ENCODE measurements around the gene ANGPTL2. TPM values are rescaled to one million over a fixed set of nuclear protein-coding genes. Genes with fewer than 3 reads are reported as not detected.

ANGPTL2 gene
- total RNA-seq, 1 experiment from 2014 or later, result 5.1 TPM

DNA sequence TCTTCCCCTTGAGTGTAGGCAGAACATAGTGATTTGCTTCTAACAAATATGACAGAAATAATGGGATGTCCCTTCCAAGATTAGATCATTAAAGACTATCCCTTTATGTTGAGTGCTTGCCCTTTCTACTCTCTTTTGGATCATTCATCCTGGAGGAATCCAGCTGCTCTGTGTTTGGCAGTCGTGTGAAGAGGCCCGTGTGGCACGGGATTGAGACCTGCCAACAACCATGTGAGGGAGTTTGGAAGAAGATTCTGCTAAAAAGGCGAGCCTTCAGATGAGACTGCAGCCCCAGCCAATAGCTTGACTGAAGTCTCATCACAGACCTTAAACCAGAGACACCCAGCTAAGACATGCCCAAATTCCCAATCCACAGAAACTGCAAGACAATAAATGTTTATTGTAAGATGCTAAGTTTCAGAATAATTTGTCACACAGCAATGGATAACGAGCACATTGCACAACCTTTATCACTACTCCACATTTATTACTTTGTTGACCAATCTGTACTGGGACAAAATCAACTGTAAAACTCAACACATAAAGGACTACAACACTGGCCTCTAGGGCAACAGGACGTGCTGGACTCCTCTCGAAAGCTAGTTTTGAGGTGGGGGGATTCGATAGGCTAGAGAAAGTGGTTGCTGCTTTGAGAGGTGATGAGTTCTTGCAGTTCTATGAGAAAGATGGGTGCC, 42.8 kb downstream of the ANGPTL2 start:
- H3K14ac ChIP-seq (ENCODE audit: insufficient read depth, low read length), result no peak overlapping the region
- H3K18ac ChIP-seq (ENCODE audit: insufficient read length, low read depth, low read length), result no peak overlapping the region
- no peak overlapping the region for H2BK120ac ChIP-seq (ENCODE audit: low read depth, low read length, poor library complexity, severe bottlenecking)
- no peak overlapping the region for H3K27ac ChIP-seq (ENCODE audit: insufficient read length, low read depth, low read length)
- no peak for DNase-seq
- H3K9me3 ChIP-seq (ENCODE audit: control insufficient read depth, low read depth, low read length), result no peaks in the 10 kb centered on the region
- H3K4ac ChIP-seq (ENCODE audit: low read depth, low read length), result no peak overlapping the region
- H4K5ac ChIP-seq (ENCODE audit: insufficient read length, low read depth, low read length), result no peak overlapping the region
- H3K27me3 ChIP-seq (ENCODE audit: insufficient read depth, low read length), result no peaks in the 10 kb centered on the region
- H3K23ac ChIP-seq (ENCODE audit: insufficient read length, low read depth, low read length), result no peak overlapping the region
- peaks cover 2 to 7% (median 7%) of the 10 kb centered on the region in 3 experiments; a peak in 6 of 7 replicates for H3K36me3 Mint-ChIP-seq (ENCODE audit: insufficient read depth in 1 of 3, low read depth in 3 of 3)
- no peaks in the 10 kb centered on the region for H4K20me1 ChIP-seq (ENCODE audit: control insufficient read depth, insufficient read depth, insufficient read length)
- no peak overlapping the region for H2AFZ ChIP-seq (ENCODE audit: low read length)
- H4K8ac ChIP-seq (replicated peaks; ENCODE audit: insufficient read length, low read depth, low read length), result no peak overlapping the region
- H3K79me2 ChIP-seq (ENCODE audit: insufficient read depth, low read length), result no peaks in the 10 kb centered on the region
- no peak overlapping the region for H3K56ac ChIP-seq (ENCODE audit: insufficient read length, low read depth, low read length)
- no peak overlapping the region for H2BK15ac ChIP-seq (ENCODE audit: low read depth, low read length)
- no peak overlapping the region for H3K4me3 Mint-ChIP-seq
- no peak overlapping the region for H3T11ph ChIP-seq (ENCODE audit: low read length)
- H3K9ac ChIP-seq (ENCODE audit: extremely low read depth, insufficient read length, low read length), result no peak overlapping the region
- no peak overlapping the region for H3K4me2 ChIP-seq (ENCODE audit: insufficient read depth, insufficient read length, low read length)
- H2BK20ac ChIP-seq (ENCODE audit: low read depth, low read length, poor library complexity, severe bottlenecking), result no peak overlapping the region
- no peak overlapping the region for H3K27ac Mint-ChIP-seq
- H3K4me1 Mint-ChIP-seq, result peaks cover 37 to 40% of the 10 kb centered on the region in 2 experiments
- no peak overlapping the region for H4K91ac ChIP-seq (ENCODE audit: insufficient read length, low read depth, low read length)
- H2BK12ac ChIP-seq (ENCODE audit: insufficient read length, low read depth, low read length), result no peak overlapping the region
- H3K27me3 Mint-ChIP-seq (ENCODE audit: low read depth), result peaks cover 3% of the 10 kb centered on the region; the same call in 1 of the 2 replicates
- TF ChIP-seq, protein P1, sequence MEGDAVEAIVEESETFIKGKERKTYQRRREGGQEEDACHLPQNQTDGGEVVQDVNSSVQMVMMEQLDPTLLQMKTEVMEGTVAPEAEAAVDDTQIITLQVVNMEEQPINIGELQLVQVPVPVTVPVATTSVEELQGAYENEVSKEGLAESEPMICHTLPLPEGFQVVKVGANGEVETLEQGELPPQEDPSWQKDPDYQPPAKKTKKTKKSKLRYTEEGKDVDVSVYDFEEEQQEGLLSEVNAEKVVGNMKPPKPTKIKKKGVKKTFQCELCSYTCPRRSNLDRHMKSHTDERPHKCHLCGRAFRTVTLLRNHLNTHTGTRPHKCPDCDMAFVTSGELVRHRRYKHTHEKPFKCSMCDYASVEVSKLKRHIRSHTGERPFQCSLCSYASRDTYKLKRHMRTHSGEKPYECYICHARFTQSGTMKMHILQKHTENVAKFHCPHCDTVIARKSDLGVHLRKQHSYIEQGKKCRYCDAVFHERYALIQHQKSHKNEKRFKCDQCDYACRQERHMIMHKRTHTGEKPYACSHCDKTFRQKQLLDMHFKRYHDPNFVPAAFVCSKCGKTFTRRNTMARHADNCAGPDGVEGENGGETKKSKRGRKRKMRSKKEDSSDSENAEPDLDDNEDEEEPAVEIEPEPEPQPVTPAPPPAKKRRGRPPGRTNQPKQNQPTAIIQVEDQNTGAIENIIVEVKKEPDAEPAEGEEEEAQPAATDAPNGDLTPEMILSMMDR (conservative IDR thresholded peaks at IDR 0.05), result no peak
- H2BK5ac ChIP-seq (ENCODE audit: insufficient read length, low read length), result no peak overlapping the region
- WGBS (ENCODE audit: extremely low coverage, insufficient read length, low lambda C conversion rate), result no CpG with 5 or more reads among the region's 8 CpGs
- H3K4me1 ChIP-seq (ENCODE audit: insufficient read depth, low read length), result peaks cover 15% of the 10 kb centered on the region
- H3K9me3 Mint-ChIP-seq, result no peaks in the 10 kb centered on the region; a peak in 1 of 5 replicates
- H2AK5ac ChIP-seq (ENCODE audit: insufficient read length, low read length), result no peak overlapping the region
- no peaks in the 10 kb centered on the region for H3K79me1 ChIP-seq (ENCODE audit: insufficient read depth, low read depth, low read length, poor library complexity, severe bottlenecking)
- H3K23me2 ChIP-seq (ENCODE audit: insufficient read length, low read depth, low read length, poor library complexity, severe bottlenecking), result no peaks in the 10 kb centered on the region
